Astrocyte (in vitro differentiated cells and primary cell): Measurements from ENCODE around the gene ETHE1. TPM values are rescaled to one million over a fixed set of nuclear protein-coding genes. Genes with fewer than 3 reads are reported as not detected.

Experiments used
- DNase-seq: peaks from one replicate; pipeline ENCODE4 v3.0.0-alpha.2; 2010; ENCODE audit warnings: low read depth
- FAIRE-seq: peaks from 2 replicates; lab custom pipeline; 2011; peaks lifted over from hg19 to GRCh38; lab: Jason Lieb, UNC
- H2AFZ ChIP-seq: 2 replicates; pipeline ENCODE4 v1.6.0; 2012; ENCODE audit warnings: low read depth, low read length, inconsistent platforms
- H3K27ac ChIP-seq: 2 replicates; pipeline ENCODE4 v1.5.1; 2011; ENCODE audit warnings: low read depth, low read length, inconsistent platforms
- H3K27me3 ChIP-seq: 2 replicates; pipeline ENCODE4 v1.6.0; 2011; ENCODE audit warnings: low read length, inconsistent platforms; ENCODE audit not compliant: insufficient read depth
- H3K36me3 ChIP-seq: 2 replicates; pipeline ENCODE4 v1.5.1; 2011; ENCODE audit warnings: low read length, inconsistent platforms; ENCODE audit not compliant: insufficient read depth
- H3K4me1 ChIP-seq: 2 replicates; pipeline ENCODE4 v1.5.1; 2011; ENCODE audit warnings: low read length, inconsistent platforms; ENCODE audit not compliant: insufficient read depth
- H3K4me2 ChIP-seq: 2 replicates; pipeline ENCODE4 v1.6.0; 2012; ENCODE audit warnings: low read length, inconsistent platforms
- H3K4me3 ChIP-seq: 2 replicates; pipeline ENCODE4 v1.5.1; 2011; ENCODE audit warnings: low read depth, mild to moderate bottlenecking, low read length, inconsistent platforms; ENCODE audit not compliant: insufficient read depth
- H3K79me2 ChIP-seq: 2 replicates; pipeline ENCODE4 v1.6.0; 2012; ENCODE audit warnings: mild to moderate bottlenecking, low read length, inconsistent platforms; ENCODE audit not compliant: insufficient read depth
- H3K9ac ChIP-seq: 2 replicates; pipeline ENCODE4 v1.6.0; 2012; ENCODE audit warnings: mild to moderate bottlenecking, low read length, inconsistent platforms
- H3K9me3 ChIP-seq: 2 replicates; pipeline ENCODE4 v1.5.1; 2012; ENCODE audit warnings: low read depth, mild to moderate bottlenecking, low read length, inconsistent platforms; ENCODE audit not compliant: insufficient read depth
- H4K20me1 ChIP-seq: 2 replicates; pipeline ENCODE4 v1.6.0; 2012; ENCODE audit warnings: low read length, inconsistent platforms; ENCODE audit not compliant: insufficient read depth
- H3K27ac Mint-ChIP-seq: one replicate; pipeline ENCODE4 v1.8.0; 2021; ENCODE audit warnings: mild to moderate bottlenecking, mixed read lengths; ENCODE audit not compliant: unreplicated experiment
- H3K27me3 Mint-ChIP-seq: one replicate; pipeline ENCODE4 v1.8.0; 2021; ENCODE audit warnings: low read depth, mixed read lengths; ENCODE audit not compliant: unreplicated experiment
- H3K36me3 Mint-ChIP-seq: one replicate; pipeline ENCODE4 v1.8.0; 2021; ENCODE audit warnings: low read depth, mixed read lengths; ENCODE audit not compliant: unreplicated experiment
- H3K4me1 Mint-ChIP-seq: one replicate; pipeline ENCODE4 v1.8.0; 2021; ENCODE audit warnings: low read depth, mixed read lengths; ENCODE audit not compliant: unreplicated experiment
- H3K4me3 Mint-ChIP-seq: one replicate; pipeline ENCODE4 v1.8.0; 2021; ENCODE audit warnings: mild to moderate bottlenecking, moderate library complexity, mixed read lengths; ENCODE audit not compliant: unreplicated experiment
- H3K9me3 Mint-ChIP-seq: one replicate; pipeline ENCODE4 v1.8.0; 2021; ENCODE audit warnings: mild to moderate bottlenecking, mixed read lengths; ENCODE audit not compliant: unreplicated experiment
- CTCF ChIP-seq: IDR thresholded peaks from 2 replicates; pipeline ENCODE4 v1.5.1; 2011; ENCODE audit warnings: low read depth, mild to moderate bottlenecking, inconsistent platforms, low read length, moderate library complexity; ENCODE audit not compliant: insufficient read depth
- EZH2 ChIP-seq: IDR thresholded peaks from 2 replicates; pipeline ENCODE4 v1.6.1; 2012; ENCODE audit warnings: mild to moderate bottlenecking, low read length, inconsistent platforms; ENCODE audit not compliant: insufficient read depth
- total RNA-seq: library from RNA; stranded (reverse); gene quantifications from 2 replicates; pipeline ENCODE4 v1.2.1, GENCODE V29; 2021

ETHE1 gene
- total RNA-seq, 1 donor from 2014 or later, result 50.7 TPM

- no peak overlapping the region for H3K27ac Mint-ChIP-seq
- DNase-seq (no peak), FAIRE-seq (no peak)
- peaks cover under 1% of the 10 kb centered on the region for H3K4me1 ChIP-seq
- TF ChIP-seq EZH2, result no peak
- TF ChIP-seq CTCF, result no peak
- no peak overlapping the region for H3K4me3 ChIP-seq
- peaks cover 5% of the 10 kb centered on the region for H3K4me1 Mint-ChIP-seq
- H3K79me2 ChIP-seq, result no peaks in the 10 kb centered on the region
- peaks cover 11% of the 10 kb centered on the region for H3K27me3 Mint-ChIP-seq
- no peaks in the 10 kb centered on the region for H3K9me3 Mint-ChIP-seq
- H3K4me2 ChIP-seq, result no peak overlapping the region
- no peaks in the 10 kb centered on the region for H3K9me3 ChIP-seq
- no peak overlapping the region for H2AFZ ChIP-seq
- H3K27me3 ChIP-seq, result no peaks in the 10 kb centered on the region
- peaks cover 18% of the 10 kb centered on the region for H3K36me3 Mint-ChIP-seq
- peaks cover 3% of the 10 kb centered on the region for H4K20me1 ChIP-seq
- H3K27ac ChIP-seq, result no peak overlapping the region
- H3K9ac ChIP-seq, result no peak overlapping the region
- H3K4me3 Mint-ChIP-seq, result no peak overlapping the region
- H3K36me3 ChIP-seq, result no peaks in the 10 kb centered on the region
These were observed 28.7 kb downstream of the ETHE1 start for GRCh38 chr19:43498233-43498842.

GRCh38 chr19:43496960-43497359, 30.0 kb downstream of the ETHE1 start:
- H3K27me3 Mint-ChIP-seq, result peaks cover 3% of the 10 kb centered on the region
- no peak for FAIRE-seq

More at GRCh38 chr19:43496960-43497359, 30.0 kb downstream of the ETHE1 start:
- Histone ChIP-seq H3K4me2 (no peak overlapping the region), H3K79me2 (no peaks in the 10 kb centered on the region), H3K27ac (no peak overlapping the region), H3K9ac (no peak overlapping the region), H3K4me3 (no peak overlapping the region), H3K4me1 (no peaks in the 10 kb centered on the region), H4K20me1 (no peaks in the 10 kb centered on the region), H3K36me3 (no peaks in the 10 kb centered on the region), H2AFZ (no peak overlapping the region), H3K27me3 (no peaks in the 10 kb centered on the region), H3K9me3 (no peaks in the 10 kb centered on the region)
- H3K4me3 Mint-ChIP-seq, result no peak overlapping the region
- no peak for DNase-seq
- no peaks in the 10 kb centered on the region for H3K9me3 Mint-ChIP-seq
- H3K36me3 Mint-ChIP-seq, result peaks cover 14% of the 10 kb centered on the region
- no peaks in the 10 kb centered on the region for H3K4me1 Mint-ChIP-seq
- H3K27ac Mint-ChIP-seq, result no peak overlapping the region
- no peak for TF ChIP-seq EZH2
- no peak for TF ChIP-seq CTCF
